GM12878 (cell line): ENCODE data around the gene IPP. TPM values are rescaled to one million over a fixed set of nuclear protein-coding genes. Genes with fewer than 3 reads are reported as not detected.
A peak's percentile ranks its signal among the peaks of the same experiment; 100 is the strongest.

ENCODE experiments used
- CBX3 ChIP-seq: fragments of 200-600 bp; sonication (generic); IDR thresholded peaks from 2 replicates; pipeline ENCODE4 v1.6.1; 2016; ENCODE audit warnings: low read depth, borderline replicate concordance
- CEBPZ ChIP-seq: fragments of 150-350 bp; IDR thresholded peaks from 2 replicates; pipeline ENCODE4 v1.6.1; 2016; ENCODE audit warnings: low read depth, low read length
- CHD4 ChIP-seq: fragments of 200-600 bp; sonication (generic); IDR thresholded peaks from 2 replicates; pipeline ENCODE4 v1.6.1; 2016; ENCODE audit warnings: mild to moderate bottlenecking
- CUX1 ChIP-seq: IDR thresholded peaks from 2 replicates; pipeline ENCODE4 v1.6.1; 2012; ENCODE audit warnings: improper control_type of control experiment, low read depth, low read length; ENCODE audit not compliant: insufficient replicate concordance
- ETV6 ChIP-seq, 2 experiments: fragments of 450-650 bp in 1 of 2; IDR thresholded peaks in 1 of 2; conservative IDR thresholded peaks in 1 of 2; 2 replicates each; pipeline ENCODE4 v1.6.1; 2014; ENCODE audit warnings: antibody characterized with exemption in 1 of 2, borderline replicate concordance in 1 of 2, low read depth in 1 of 2, mild to moderate bottlenecking in 1 of 2, moderate library complexity in 1 of 2
- FOXK2 ChIP-seq: fragments of 450-650 bp; IDR thresholded peaks from 2 replicates; pipeline ENCODE4 v1.6.1; 2017; ENCODE audit warnings: mild to moderate bottlenecking, moderate library complexity
- NR2C1 ChIP-seq: fragments of 450-650 bp; IDR thresholded peaks from 2 replicates; pipeline ENCODE4 v1.6.1; 2017; ENCODE audit warnings: antibody characterized with exemption, mild to moderate bottlenecking, moderate library complexity
- PML ChIP-seq: IDR thresholded peaks from 2 replicates; pipeline ENCODE4 v1.6.1; 2012; ENCODE audit warnings: low read length, inconsistent platforms
- SIX5 ChIP-seq: IDR thresholded peaks from 2 replicates; pipeline ENCODE4 v1.6.1; 2011; ENCODE audit warnings: mild to moderate bottlenecking, low read depth, low read length, moderate library complexity; ENCODE audit not compliant: severe bottlenecking
- SMC3 ChIP-seq: IDR thresholded peaks from 2 replicates; pipeline ENCODE4 v1.6.1; 2011; ENCODE audit warnings: low read length, improper control_type of control experiment, borderline replicate concordance
- SP1 ChIP-seq: IDR thresholded peaks from one replicate; pipeline ENCODE4 v1.6.1; 2011; ENCODE audit warnings: low read depth, low read length
- ZBTB11 ChIP-seq: fragments of 450-650 bp; formaldehyde crosslinking; IDR thresholded peaks from 2 replicates; pipeline ENCODE4 v1.5.0; 2022; ENCODE audit warnings: mild to moderate bottlenecking, missing genetic modification characterization
- ZNF217 ChIP-seq: fragments of 450-650 bp; IDR thresholded peaks from 2 replicates; pipeline ENCODE4 v1.6.1; 2017; ENCODE audit warnings: antibody characterized with exemption, mild to moderate bottlenecking
- ZNF622 ChIP-seq: fragments of 450-650 bp; IDR thresholded peaks from 2 replicates; pipeline ENCODE4 v1.6.1; 2017; ENCODE audit warnings: mild to moderate bottlenecking, inconsistent platforms
- polyA plus RNA-seq, 11 experiments: library from polyadenylated mRNA; depleted of rRNA in 4 of 11; unstranded in 6 of 11; stranded (reverse) in 5 of 11; fragments of >200 nt; fragmentation: Nextera tagmentation in 4 of 11; fragmentation: Illumina TruSeq in 1 of 11; extraction: Ambion mirVana in 4 of 11; extraction: Trizol in 1 of 11; gene quantifications; 1 replicate in 1 of 11; 2 replicates in 10 of 11; pipeline versions ENCODE4 v1.2.1 to v1.2.3, GENCODE V29; 2011 to 2016; ENCODE audit warnings: inconsistent platforms in 2 of 11, missing spikeins in 2 of 11, low read depth in 1 of 11
- total RNA-seq, 4 experiments: library from RNA; depleted of rRNA in 3 of 4; stranded (reverse); fragments of >200 nt in 3 of 4; fragmentation: Illumina TruSeq in 1 of 4; extraction: Trizol in 1 of 4; gene quantifications; 2 replicates each; pipeline versions ENCODE4 v1.2.1 to v1.2.3, GENCODE V29; 2013 to 2021
- TF ChIP-seq, protein P1 (sequence below): IDR thresholded peaks from 2 replicates; pipeline ENCODE4 v1.6.1; 2011; ENCODE audit warnings: borderline replicate concordance, low read depth, mild to moderate bottlenecking, moderate library complexity, mixed read lengths, low read length; ENCODE audit not compliant: insufficient read depth; ENCODE audit errors: extremely low read length

The IPP gene
- total and polyA plus RNA-seq, 10 of the 15 experiments (the other 5 are each of a cell fraction or from before 2014, with no cell fraction given), result 4.7 to 15.0 (median 10.4) TPM

- TF ChIP-seq CUX1 (no peak), SMC3 (no peak), ZBTB11 (CRISPR knock-in tag) (no peak), NR2C1 (peak; percentile 75), PML (peak; percentile 97), CBX3 (no peak), FOXK2 (no peak), CHD4 (no peak), CEBPZ (no peak), ZNF217 (no peak), ZNF622 (no peak), SIX5 (peak; percentile 98), SP1 (peak; percentile 85), ETV6 (conservative IDR thresholded peaks at IDR 0.05 in 1 of 2, IDR thresholded peaks at IDR 0.05 in 1 of 2; ENCODE audit: borderline replicate concordance in 1 of 2, low read depth in 1 of 2) (peak in 1 of 2 experiments; percentile 50; a peak in 1 of 4 replicates)
- TF ChIP-seq, protein P1, sequence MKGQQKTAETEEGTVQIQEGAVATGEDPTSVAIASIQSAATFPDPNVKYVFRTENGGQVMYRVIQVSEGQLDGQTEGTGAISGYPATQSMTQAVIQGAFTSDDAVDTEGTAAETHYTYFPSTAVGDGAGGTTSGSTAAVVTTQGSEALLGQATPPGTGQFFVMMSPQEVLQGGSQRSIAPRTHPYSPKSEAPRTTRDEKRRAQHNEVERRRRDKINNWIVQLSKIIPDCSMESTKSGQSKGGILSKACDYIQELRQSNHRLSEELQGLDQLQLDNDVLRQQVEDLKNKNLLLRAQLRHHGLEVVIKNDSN, result no peak
Measured at GRCh38 chr1:45687014-45687753, 63.3 kb downstream of the IPP start (continued).
